Measurements from ENCODE around the gene ZDHHC6.

GRCh38 chr10:112456533-112456932 lies 9.8 kb upstream of the ZDHHC6 start:
- no peak for TF ChIP-seq CTCF (IDR thresholded peaks at IDR 0.05)
- TF ChIP-seq POLR2A (IDR thresholded peaks at IDR 0.05): no peak
